Activated T-helper 2 cell treated with anti-CD3 and anti-CD28 coated beads, Interferon-gamma antibody, Interleukin-2, Interleukin-4, amounts not matched to agents 10 μg/mL and 5 μg/mL and 100 μg/mL, durations not matched to agents 14 hours and 24 hours and 36 hours (primary cell): ENCODE data around the gene RPSA. TPM values are rescaled to one million over a fixed set of nuclear protein-coding genes. Genes with fewer than 3 reads are reported as not detected.
A peak's percentile ranks its signal among the peaks of the same experiment; 100 is the strongest.
"Not testable (repeated sequence)": the region's sequence is repeated elsewhere in the genome, so short reads cannot be mapped to it uniquely, and the experiment has no call there.

Experiments used
- DNase-seq: peaks from one replicate; pipeline ENCODE4 v3.0.0; 2021; ENCODE audit warnings: low spot score
- H3K27ac Mint-ChIP-seq: one replicate; pipeline ENCODE4 v1.8.0; 2021; ENCODE audit warnings: mixed read lengths
- H3K27me3 Mint-ChIP-seq: one replicate; pipeline ENCODE4 v1.8.0; 2021; ENCODE audit warnings: low read depth, mixed read lengths
- H3K36me3 Mint-ChIP-seq: one replicate; pipeline ENCODE4 v1.8.0; 2021; ENCODE audit warnings: low read depth, mixed read lengths
- H3K4me1 Mint-ChIP-seq: one replicate; pipeline ENCODE4 v1.8.0; 2021; ENCODE audit warnings: low read depth, mixed read lengths
- H3K4me3 Mint-ChIP-seq: one replicate; pipeline ENCODE4 v1.8.0; 2021; ENCODE audit warnings: low read depth, mild to moderate bottlenecking, moderate library complexity, mixed read lengths
- H3K9me3 Mint-ChIP-seq: one replicate; pipeline ENCODE4 v1.8.0; 2021; ENCODE audit warnings: mixed read lengths
- intact Hi-C: fragments of 100-400 bp; cut with micrococcal nuclease; formaldehyde crosslinking; loops from one replicate; pipeline ENCODE4 v1.15.1; 2023
- total RNA-seq: library from RNA; stranded (reverse); gene quantifications from 2 replicates; pipeline ENCODE4 v1.2.3, GENCODE V29; 2022

RPSA gene
- total RNA-seq, 1 donor from 2014 or later, result 2,053 TPM

- no peak overlapping the region for H3K27ac Mint-ChIP-seq
- H3K9me3 Mint-ChIP-seq, result no peaks in the 10 kb centered on the region
- no peaks in the 10 kb centered on the region for H3K36me3 Mint-ChIP-seq
- no peak overlapping the region for H3K4me3 Mint-ChIP-seq
- peaks cover 4% of the 10 kb centered on the region for H3K27me3 Mint-ChIP-seq
- no peak for DNase-seq
- no peaks in the 10 kb centered on the region for H3K4me1 Mint-ChIP-seq
- intact Hi-C loops, result no loop called here
These were observed 28.1 kb downstream of the RPSA start for GRCh38 chr3:39434574-39434973.

GRCh38 chr3:39435006-39435748, 28.7 kb downstream of the RPSA start:
- Mint-ChIP-seq H3K4me3 (no peak overlapping the region), H3K9me3 (no peaks in the 10 kb centered on the region)
- intact Hi-C loops, result no loop called here

DNA sequence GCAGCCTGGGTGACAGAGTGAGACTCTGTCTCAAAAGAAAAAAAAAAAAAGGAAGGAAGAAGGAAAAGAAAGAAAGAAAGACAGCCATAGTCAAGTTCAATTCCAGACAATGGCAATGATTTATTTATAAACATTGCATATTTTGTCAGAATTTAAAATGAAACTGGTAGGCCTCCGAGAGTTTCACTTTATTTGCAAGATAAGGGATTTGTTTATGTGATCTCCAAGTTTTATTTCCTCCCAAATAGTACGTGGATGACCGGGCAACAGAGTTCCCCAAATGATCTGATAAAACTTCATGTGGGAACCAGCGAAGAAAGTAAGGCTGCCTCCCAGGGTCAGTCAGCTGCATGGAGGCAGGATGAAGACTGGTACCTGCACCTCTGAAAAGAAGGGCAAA, 32.4 kb downstream of the RPSA start:
- Mint-ChIP-seq H3K27me3 (no peaks in the 10 kb centered on the region), H3K4me3 (no peak overlapping the region), H3K27ac (no peak overlapping the region), H3K9me3 (no peaks in the 10 kb centered on the region), H3K4me1 (no peaks in the 10 kb centered on the region), H3K36me3 (no peaks in the 10 kb centered on the region)
- intact Hi-C loops, result no loop called here
- DNase-seq, result no peak

More at GRCh38 chr3:39435006-39435748, 28.7 kb downstream of the RPSA start:
- DNase-seq, result no peak
- Mint-ChIP-seq H3K36me3 (no peaks in the 10 kb centered on the region), H3K27ac (no peak overlapping the region), H3K27me3 (peaks cover under 1% of the 10 kb centered on the region), H3K4me1 (no peaks in the 10 kb centered on the region)

DNA sequence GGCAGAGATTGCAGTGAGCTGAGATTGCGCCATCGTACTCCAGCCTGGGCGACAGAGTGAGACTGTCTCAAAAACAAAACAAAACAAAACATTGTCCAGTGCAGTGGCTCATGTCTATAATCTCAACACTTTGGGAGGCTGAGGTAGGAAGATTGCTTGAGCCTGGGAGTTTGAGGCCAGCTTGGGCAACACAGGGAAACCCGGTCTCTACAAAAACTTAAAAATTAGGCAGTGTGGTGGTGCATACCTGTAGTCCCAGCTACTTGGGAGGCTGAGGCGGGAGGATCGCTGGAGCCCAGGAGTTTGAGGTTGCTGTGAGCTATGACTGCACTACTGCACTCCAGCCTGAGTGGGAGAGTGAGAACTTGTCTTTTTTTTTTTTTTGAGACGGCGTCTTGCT, 33.8 kb downstream of the RPSA start:
- Mint-ChIP-seq H3K27ac (no peak overlapping the region), H3K36me3 (no peaks in the 10 kb centered on the region), H3K9me3 (no peaks in the 10 kb centered on the region), H3K4me1 (no peaks in the 10 kb centered on the region), H3K4me3 (no peak overlapping the region), H3K27me3 (peaks cover 5% of the 10 kb centered on the region)
- intact Hi-C loops, result loop anchor here (10.0 kb wide), 1 partner anchor 554 kb away; no protein-coding TSS in a partner anchor
- no peak for DNase-seq

DNA sequence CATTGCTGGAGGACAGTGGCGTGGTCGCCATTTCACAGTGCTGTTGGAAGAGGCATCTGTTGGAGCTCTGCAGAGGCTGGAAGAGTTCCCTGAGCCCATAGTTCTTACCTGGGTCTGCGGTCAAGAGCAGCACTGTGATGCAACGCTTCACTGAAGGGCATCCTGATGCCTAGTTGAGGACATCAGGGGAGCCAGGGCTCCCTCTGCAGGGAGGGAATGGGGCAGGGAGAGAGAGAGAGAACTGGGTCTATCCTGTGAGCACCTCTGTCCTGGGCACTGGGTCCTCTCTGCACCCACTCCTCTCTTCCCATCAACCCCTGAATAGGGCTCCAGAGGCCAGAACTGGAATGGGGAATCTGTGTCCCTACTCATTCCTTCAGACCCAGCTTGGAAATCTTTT, 37.0 kb downstream of the RPSA start:
- H3K27ac Mint-ChIP-seq, result no peak overlapping the region
- intact Hi-C loops, result loop anchor here (10.0 kb wide), 1 partner anchor 551 kb away; no protein-coding TSS in a partner anchor
- H3K9me3 Mint-ChIP-seq, result no peaks in the 10 kb centered on the region
- no peak overlapping the region for H3K4me3 Mint-ChIP-seq
- no peak for DNase-seq
- H3K27me3 Mint-ChIP-seq, result peaks cover 9% of the 10 kb centered on the region
- H3K4me1 Mint-ChIP-seq, result peaks cover 2% of the 10 kb centered on the region
- no peaks in the 10 kb centered on the region for H3K36me3 Mint-ChIP-seq

DNA sequence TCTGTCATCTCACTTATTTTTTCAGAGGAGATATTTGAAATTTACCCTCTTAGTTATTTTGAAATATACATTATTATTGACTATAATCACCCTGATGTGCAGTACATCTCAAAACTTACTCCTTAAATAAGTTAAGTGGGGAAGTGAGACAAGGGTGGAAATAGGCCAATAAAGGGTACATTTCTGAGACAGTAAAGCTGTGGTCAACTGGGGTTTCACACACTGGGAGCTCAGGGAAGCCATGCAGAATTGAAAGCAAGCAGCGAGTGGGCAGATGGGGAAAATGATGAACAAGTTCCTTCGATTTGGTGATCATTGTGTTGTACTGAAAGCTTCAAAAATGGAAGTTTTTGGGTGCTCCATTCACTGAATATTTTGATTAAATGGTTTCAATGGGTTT, 39.4 kb downstream of the RPSA start:
- no peak overlapping the region for H3K4me3 Mint-ChIP-seq

DNA sequence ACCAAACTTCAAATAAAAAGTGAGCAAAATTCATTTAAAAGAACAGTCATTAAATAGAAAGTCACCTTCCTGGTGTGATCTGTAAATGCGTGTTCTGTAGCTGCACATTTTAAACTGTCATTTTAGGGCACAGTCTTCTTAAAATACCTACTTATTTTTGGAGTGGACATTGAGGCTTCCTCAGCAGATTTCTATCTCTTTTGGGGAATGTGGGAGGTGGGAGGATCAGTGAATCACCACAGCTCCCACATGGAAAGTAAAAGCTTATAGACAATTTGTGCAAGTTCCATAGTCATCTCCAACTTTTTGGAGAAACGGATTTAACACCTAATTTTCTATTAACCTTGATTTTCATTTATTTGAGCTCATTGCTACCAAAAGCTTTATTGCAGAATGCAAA, 39.9 kb downstream of the RPSA start:
- intact Hi-C loops, result loop anchor here (10.0 kb wide), 1 partner anchor 548 kb away; no protein-coding TSS in a partner anchor
- H3K27me3 Mint-ChIP-seq, result peaks cover 12% of the 10 kb centered on the region
- no peak overlapping the region for H3K27ac Mint-ChIP-seq
- H3K36me3 Mint-ChIP-seq, result no peaks in the 10 kb centered on the region
- no peaks in the 10 kb centered on the region for H3K9me3 Mint-ChIP-seq
- no peak overlapping the region for H3K4me3 Mint-ChIP-seq
- DNase-seq, result no peak
- peaks cover 2% of the 10 kb centered on the region for H3K4me1 Mint-ChIP-seq

More for the DNA sequence above, 39.4 kb downstream of the RPSA start:
- intact Hi-C loops, result loop anchor here (10.0 kb wide), 1 partner anchor 549 kb away; no protein-coding TSS in a partner anchor
- Mint-ChIP-seq H3K4me1 (peaks cover 2% of the 10 kb centered on the region), H3K36me3 (no peaks in the 10 kb centered on the region), H3K9me3 (no peaks in the 10 kb centered on the region), H3K27ac (no peak overlapping the region), H3K27me3 (peaks cover 10% of the 10 kb centered on the region)
- DNase-seq, result no peak

GRCh38 chr3:39447637-39448483, 41.3 kb downstream of the RPSA start:
- Mint-ChIP-seq H3K27ac (no peak overlapping the region), H3K36me3 (no peaks in the 10 kb centered on the region), H3K4me3 (no peak overlapping the region), H3K4me1 (peaks cover 2% of the 10 kb centered on the region), H3K9me3 (no peaks in the 10 kb centered on the region), H3K27me3 (peaks cover 14% of the 10 kb centered on the region)
- peak; percentile 40 for DNase-seq
- intact Hi-C loops, result loop anchor here (2.0 to 10.0 kb wide), 2 partner anchors 51 to 547 kb away; no protein-coding TSS in a partner anchor

- peaks cover 2% of the 10 kb centered on the region for H3K4me1 Mint-ChIP-seq
- DNase-seq, result no peak
- no peaks in the 10 kb centered on the region for H3K36me3 Mint-ChIP-seq
- no peak overlapping the region for H3K27ac Mint-ChIP-seq
- H3K4me3 Mint-ChIP-seq, result no peak overlapping the region
- intact Hi-C loops, result loop anchor here (2.0 to 10.0 kb wide), 2 partner anchors 50 to 546 kb away; no protein-coding TSS in a partner anchor
- no peaks in the 10 kb centered on the region for H3K9me3 Mint-ChIP-seq
- H3K27me3 Mint-ChIP-seq, result peaks cover 19% of the 10 kb centered on the region
These were observed 42.1 kb downstream of the RPSA start for GRCh38 chr3:39448506-39449233.

DNA sequence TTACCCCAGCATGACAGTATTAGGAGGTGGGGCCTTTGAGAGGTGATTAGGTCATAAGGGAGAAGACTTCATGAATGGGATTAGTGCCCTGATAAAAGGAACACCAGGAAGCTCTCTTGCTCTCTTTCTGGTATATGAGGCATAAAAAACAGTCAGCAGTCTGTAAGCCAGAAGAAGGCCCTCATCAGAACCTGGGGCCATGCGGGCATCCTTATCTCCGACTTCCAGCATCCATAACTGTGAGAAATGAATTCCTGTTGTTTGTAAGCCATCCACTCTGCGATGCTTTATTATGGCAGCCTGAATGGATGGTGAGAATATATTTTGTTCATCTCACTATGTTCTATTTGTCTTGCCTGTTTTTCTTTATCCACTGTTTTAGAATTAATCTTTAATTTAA, 43.3 kb downstream of the RPSA start:
- intact Hi-C loops, result loop anchor here (2.0 to 10.0 kb wide), 2 partner anchors 49 to 545 kb away; no protein-coding TSS in a partner anchor

DNA sequence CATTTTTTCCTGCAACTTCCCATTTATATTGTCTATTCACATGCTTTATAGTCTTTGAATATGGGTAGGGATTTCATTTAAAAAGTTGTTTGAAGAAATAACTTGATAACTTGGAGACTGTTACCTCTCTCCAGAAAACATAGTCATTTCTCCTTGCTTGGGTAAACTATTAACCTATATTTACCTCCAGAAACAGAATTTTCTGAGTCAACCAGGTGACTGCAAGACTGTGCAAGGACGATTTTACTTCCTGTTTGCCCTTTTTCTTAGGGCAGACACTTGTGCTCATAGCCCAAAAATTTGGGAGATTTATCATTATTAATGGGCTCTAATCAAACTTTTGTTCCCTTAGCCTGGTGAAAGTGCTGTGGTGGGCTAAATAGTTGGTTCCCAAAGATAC, 46.6 kb downstream of the RPSA start:
- Mint-ChIP-seq H3K36me3 (no peaks in the 10 kb centered on the region), H3K27ac (no peak overlapping the region), H3K4me1 (no peaks in the 10 kb centered on the region), H3K27me3 (peaks cover 14% of the 10 kb centered on the region), H3K4me3 (no peak overlapping the region), H3K9me3 (no peaks in the 10 kb centered on the region)
- intact Hi-C loops, result no loop called here
- no peak for DNase-seq

More for the DNA sequence above, 43.3 kb downstream of the RPSA start:
- no peaks in the 10 kb centered on the region for H3K9me3 Mint-ChIP-seq
- no peak overlapping the region for H3K27ac Mint-ChIP-seq
- H3K36me3 Mint-ChIP-seq, result no peaks in the 10 kb centered on the region
- no peak overlapping the region for H3K4me3 Mint-ChIP-seq
- peaks cover 21% of the 10 kb centered on the region for H3K27me3 Mint-ChIP-seq
- no peak for DNase-seq
- H3K4me1 Mint-ChIP-seq, result peaks cover 2% of the 10 kb centered on the region

- H3K36me3 Mint-ChIP-seq, DNase-seq, H3K27ac Mint-ChIP-seq, H3K9me3 Mint-ChIP-seq, intact Hi-C loops, H3K4me3 Mint-ChIP-seq, H3K4me1 Mint-ChIP-seq: not testable (repeated sequence)
- peaks cover 14% of the 10 kb centered on the region for H3K27me3 Mint-ChIP-seq
These were observed 47.4 kb downstream of the RPSA start for GRCh38 chr3:39453872-39454271.
